SKM-1 treated with dmso at 0.1 percent for 144 hours (cell line): ENCODE data around the gene SMIM27.
"Not testable (repeated sequence)": the region's sequence is repeated elsewhere in the genome, so short reads cannot be mapped to it uniquely, and the experiment has no call there.

ENCODE experiments used
- DNase-seq: peaks from one replicate; lab custom pipeline; 2025; ENCODE audit not compliant: unreplicated experiment; lab: John Stamatoyannopoulos, UW

Gene SMIM27

GRCh38 chr9:32596096-32596865 lies 44.2 kb downstream of the SMIM27 start:
- peak; percentile 9 for DNase-seq

DNA sequence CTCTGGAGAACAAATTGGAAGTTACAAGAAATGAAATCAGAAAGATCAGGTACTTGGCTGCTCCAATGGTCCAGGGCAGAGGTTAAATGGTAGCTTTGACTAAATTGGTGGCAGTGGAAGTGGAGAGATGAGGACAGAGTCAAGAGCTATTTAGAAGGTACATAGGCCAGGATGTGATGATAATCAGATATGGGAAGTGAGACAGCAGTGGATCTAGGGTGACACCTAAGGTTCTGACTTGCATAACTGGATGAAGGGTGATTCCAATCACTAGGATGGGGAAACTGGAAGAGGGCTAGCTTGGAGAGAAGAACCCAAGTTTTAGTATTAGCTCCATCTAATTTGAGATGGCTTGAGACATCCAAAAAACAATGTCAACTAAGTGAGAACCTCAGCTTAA lies 44.8 kb downstream of the SMIM27 start:
- DNase-seq: no peak

DNA sequence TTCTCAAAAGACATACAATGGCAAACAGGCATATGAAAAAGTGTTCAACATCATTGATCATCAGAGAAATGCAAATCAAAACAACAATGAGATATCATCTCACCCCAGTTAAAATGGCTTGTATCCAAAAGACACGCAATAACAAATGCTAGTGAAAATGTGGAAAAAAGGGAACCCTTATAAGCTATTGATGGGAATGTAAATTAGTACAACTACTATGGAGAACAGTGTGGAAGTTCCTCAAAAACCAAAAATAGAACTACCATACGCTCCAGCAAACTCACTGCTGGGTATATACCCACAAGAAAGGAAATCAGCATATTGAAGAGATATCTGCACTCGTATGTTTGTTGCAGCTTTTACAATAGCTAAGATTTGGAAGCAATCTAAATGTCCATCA lies 46.9 kb downstream of the SMIM27 start:
- DNase-seq: not testable (repeated sequence)
